Osteoblast (primary cell): ENCODE results near the gene MYT1. TPM values are rescaled to one million over a fixed set of nuclear protein-coding genes. Genes with fewer than 3 reads are reported as not detected.

Experiments
- DNase-seq: peaks from one replicate; pipeline ENCODE4 v3.0.0; 2011; ENCODE audit warnings: low spot score, mixed read lengths; ENCODE audit not compliant: insufficient read length; ENCODE audit errors: missing footprints
- H2AFZ ChIP-seq: 2 replicates; pipeline ENCODE4 v1.6.0; 2011; ENCODE audit warnings: mild to moderate bottlenecking, low read length
- H3K27ac ChIP-seq: 2 replicates; pipeline ENCODE4 v1.5.1; 2011; ENCODE audit warnings: mild to moderate bottlenecking, low read depth, low read length, moderate library complexity
- H3K27me3 ChIP-seq: 2 replicates; pipeline ENCODE4 v1.6.0; 2012; ENCODE audit warnings: mild to moderate bottlenecking, control low read depth, inconsistent platforms, low read length, moderate library complexity; ENCODE audit not compliant: insufficient read depth
- H3K36me3 ChIP-seq: 2 replicates; pipeline ENCODE4 v1.5.1; 2011; ENCODE audit warnings: mild to moderate bottlenecking, low read length, control low read depth, moderate library complexity; ENCODE audit not compliant: insufficient read depth
- H3K4me1 ChIP-seq: 2 replicates; pipeline ENCODE4 v1.5.1; 2011; ENCODE audit warnings: mild to moderate bottlenecking, low read length, control low read depth, moderate library complexity; ENCODE audit not compliant: insufficient read depth
- H3K4me2 ChIP-seq: 2 replicates; pipeline ENCODE4 v1.6.0; 2011; ENCODE audit warnings: mild to moderate bottlenecking, low read length; ENCODE audit not compliant: insufficient read depth
- H3K4me3 ChIP-seq: fragments of 200-600 bp; sonication (generic); 3 replicates; pipeline ENCODE4 v1.5.1; 2012; ENCODE audit warnings: mild to moderate bottlenecking, low read length, inconsistent platforms; ENCODE audit not compliant: insufficient read depth
- H3K79me2 ChIP-seq: 2 replicates; pipeline ENCODE4 v1.6.0; 2012; ENCODE audit warnings: mild to moderate bottlenecking, low read length, control low read depth, inconsistent platforms; ENCODE audit not compliant: insufficient read depth
- H3K9me3 ChIP-seq: 2 replicates; pipeline ENCODE4 v1.5.1; 2011; ENCODE audit warnings: low read depth, low read length, control low read depth
- H4K20me1 ChIP-seq: 2 replicates; pipeline ENCODE4 v1.6.0; 2012; ENCODE audit warnings: mild to moderate bottlenecking, low read length, control low read depth; ENCODE audit not compliant: insufficient read depth
- CTCF ChIP-seq: IDR thresholded peaks from 2 replicates; pipeline ENCODE4 v1.5.1; 2011; ENCODE audit warnings: mild to moderate bottlenecking, low read depth, low read length, moderate library complexity; ENCODE audit errors: extremely low read depth
- total RNA-seq: library from RNA; depleted of rRNA; stranded (reverse); fragments of >200 nt; gene quantifications from 2 replicates; pipeline ENCODE4 v1.2.3, GENCODE V29; 2012

The MYT1 gene
- total RNA-seq, 1 donor = not detected

- no peak overlapping the region for H3K4me2 ChIP-seq
- H4K20me1 ChIP-seq = no peaks in the 10 kb centered on the region
- H3K4me3 ChIP-seq = no peak overlapping the region
- H3K4me1 ChIP-seq = no peaks in the 10 kb centered on the region
- no peak overlapping the region for H3K27ac ChIP-seq
- TF ChIP-seq CTCF = no peak
- H3K36me3 ChIP-seq = no peaks in the 10 kb centered on the region
- DNase-seq = no peak
- peaks cover 4% of the 10 kb centered on the region for H3K9me3 ChIP-seq
- no peak overlapping the region for H2AFZ ChIP-seq
- no peaks in the 10 kb centered on the region for H3K79me2 ChIP-seq
- peaks cover 6% of the 10 kb centered on the region for H3K27me3 ChIP-seq
These were observed 24.0 kb upstream of the MYT1 start for GRCh38 chr20:64140061-64140931.

GRCh38 chr20:64140956-64141355 lies 23.3 kb upstream of the MYT1 start:
- no peak for TF ChIP-seq CTCF
- peaks cover 7% of the 10 kb centered on the region for H3K9me3 ChIP-seq
- no peak overlapping the region for H3K4me2 ChIP-seq
- no peak overlapping the region for H3K27ac ChIP-seq
- peaks cover 6% of the 10 kb centered on the region for H3K27me3 ChIP-seq
- H3K79me2 ChIP-seq = no peaks in the 10 kb centered on the region
- H3K36me3 ChIP-seq = no peaks in the 10 kb centered on the region
- H3K4me1 ChIP-seq = no peaks in the 10 kb centered on the region
- no peak overlapping the region for H2AFZ ChIP-seq
- no peaks in the 10 kb centered on the region for H4K20me1 ChIP-seq
- DNase-seq = peak; percentile 4
- no peak overlapping the region for H3K4me3 ChIP-seq

GRCh38 chr20:64142590-64142989 lies 21.7 kb upstream of the MYT1 start:
- H3K4me2 ChIP-seq = no peak overlapping the region
- no peaks in the 10 kb centered on the region for H4K20me1 ChIP-seq
- H3K27ac ChIP-seq = no peak overlapping the region
- no peak overlapping the region for H2AFZ ChIP-seq
- H3K9me3 ChIP-seq = peaks cover 7% of the 10 kb centered on the region
- H3K36me3 ChIP-seq = no peaks in the 10 kb centered on the region
- H3K4me1 ChIP-seq = no peaks in the 10 kb centered on the region
- peaks cover 6% of the 10 kb centered on the region for H3K27me3 ChIP-seq
- H3K4me3 ChIP-seq = no peak overlapping the region
- peak; percentile 37 for DNase-seq
- no peaks in the 10 kb centered on the region for H3K79me2 ChIP-seq
- TF ChIP-seq CTCF = no peak

GRCh38 chr20:64143018-64143801 lies 21.0 kb upstream of the MYT1 start:
- Histone ChIP-seq H4K20me1 (no peaks in the 10 kb centered on the region), H3K79me2 (no peaks in the 10 kb centered on the region), H3K4me3 (no peak overlapping the region), H3K27ac (no peak overlapping the region), H3K36me3 (no peaks in the 10 kb centered on the region), H3K27me3 (peaks cover 6% of the 10 kb centered on the region), H2AFZ (no peak overlapping the region), H3K9me3 (peaks cover 7% of the 10 kb centered on the region), H3K4me1 (no peaks in the 10 kb centered on the region), H3K4me2 (no peak overlapping the region)
- TF ChIP-seq CTCF = no peak
- DNase-seq = peak; percentile 9
